ENCODE results near the gene ARHGEF35. TPM values are rescaled to one million over a fixed set of nuclear protein-coding genes. Genes with fewer than 3 reads are reported as not detected.
"Not testable (repeated sequence)": the region's sequence is repeated elsewhere in the genome, so short reads cannot be mapped to it uniquely, and the experiment has no call there.

ARHGEF35 gene
- 1.3 TPM for total RNA-seq
- polyA plus RNA-seq: 8.3 TPM
- long read RNA-seq, donor 1: 0 reads
- long read RNA-seq, donor 2: 0 reads
- long read RNA-seq, donor 3, partial matches to known transcripts: 0 of 4 reads
- long read RNA-seq, donor 3, other reads (novel, unspliced or antisense): 0 of 4 reads
- long read RNA-seq, donor 4, partial matches to known transcripts: 0 of 1 reads
- long read RNA-seq, donor 4, other reads (novel, unspliced or antisense): 0 of 1 reads
- long read RNA-seq, donor 5, partial matches to known transcripts: 0 of 2 reads
- long read RNA-seq, donor 5, other reads (novel, unspliced or antisense): 0 of 2 reads
- long read RNA-seq, donor 6, partial matches to known transcripts: 0 of 1 reads
- long read RNA-seq, donor 6, other reads (novel, unspliced or antisense): 0 of 1 reads
- long read RNA-seq, donor 7, partial matches to known transcripts: 0 of 1 reads
- long read RNA-seq, donor 7, other reads (novel, unspliced or antisense): 0 of 1 reads
- long read RNA-seq, donor 8: 0 reads
- long read RNA-seq, donor 9, partial matches to known transcripts: 0 of 2 reads
- long read RNA-seq, donor 9, other reads (novel, unspliced or antisense): 0 of 2 reads
- long read RNA-seq, donor 10: 0 reads

- H3K27ac ChIP-seq (ENCODE audit: low read depth in 1 of 2, low read length in 1 of 2); H3K27me3 ChIP-seq (ENCODE audit: control insufficient read depth in 2 of 2, insufficient read depth in 1 of 2, low read length in 1 of 2); DNase-seq (ENCODE audit: low read depth in 6 of 9, low spot score in 9 of 9); H3K9me3 ChIP-seq (ENCODE audit: control insufficient read depth in 2 of 2, insufficient read depth in 1 of 2, low read length in 1 of 2); H3K36me3 ChIP-seq (ENCODE audit: control insufficient read depth in 2 of 2, insufficient read depth in 2 of 2, low read length in 1 of 2); H3K4me1 ChIP-seq (ENCODE audit: control insufficient read depth in 2 of 2, insufficient read depth in 2 of 2, low read length in 2 of 2): not testable (repeated sequence)
- H3K4me3 ChIP-seq (ENCODE audit: low read length in 2 of 2): peak within 1 kb of the TSS in 1 of 2 donors; percentile 25
- WGBS: under 1% methylated on average over 14 of the region's 51 CpGs
Observed at GRCh38 chr7:144195212-144195872, at the start of gene ARHGEF35. TSS of gene ARHGEF35 (minus strand) at chr7:144195833. CDS start at chr7:144188383, 7,450 bp downstream.

GRCh38 chr7:144245372-144245771 is 49.7 kb upstream of the ARHGEF35 start:
- not testable (repeated sequence) for H3K9me3 ChIP-seq (ENCODE audit: control insufficient read depth in 2 of 2, insufficient read depth in 1 of 2, low read length in 1 of 2); H3K4me1 ChIP-seq (ENCODE audit: control insufficient read depth in 2 of 2, insufficient read depth in 2 of 2, low read length in 2 of 2); H3K27ac ChIP-seq (ENCODE audit: low read depth in 1 of 2, low read length in 1 of 2); H3K27me3 ChIP-seq (ENCODE audit: control insufficient read depth in 2 of 2, insufficient read depth in 1 of 2, low read length in 1 of 2); DNase-seq (ENCODE audit: low read depth in 6 of 9, low spot score in 9 of 9); H3K36me3 ChIP-seq (ENCODE audit: control insufficient read depth in 2 of 2, insufficient read depth in 2 of 2, low read length in 1 of 2); H3K4me3 ChIP-seq (ENCODE audit: low read length in 2 of 2)
- no CpG with 5 or more reads among the region's 2 CpGs for WGBS

- H3K4me3 ChIP-seq (ENCODE audit: low read length in 2 of 2): not testable (repeated sequence)
- 100% methylated on average over 1 of the region's 2 CpGs for WGBS
Observed at GRCh38 chr7:144239365-144239764, 43.7 kb upstream of the ARHGEF35 start, which contains the start of gene OR2A42. TSS of gene OR2A42 (minus strand) at chr7:144239605. CDS start at chr7:144232843, 6,762 bp downstream.

GRCh38 chr7:144238530-144239082 is 43.0 kb upstream of the ARHGEF35 start:
- H3K27ac ChIP-seq (ENCODE audit: low read depth in 1 of 2, low read length in 1 of 2); H3K4me3 ChIP-seq (ENCODE audit: low read length in 2 of 2); H3K9me3 ChIP-seq (ENCODE audit: control insufficient read depth in 2 of 2, insufficient read depth in 1 of 2, low read length in 1 of 2); DNase-seq (ENCODE audit: low read depth in 6 of 9, low spot score in 9 of 9); H3K4me1 ChIP-seq (ENCODE audit: control insufficient read depth in 2 of 2, insufficient read depth in 2 of 2, low read length in 2 of 2); H3K36me3 ChIP-seq (ENCODE audit: control insufficient read depth in 2 of 2, insufficient read depth in 2 of 2, low read length in 1 of 2); H3K27me3 ChIP-seq (ENCODE audit: control insufficient read depth in 2 of 2, insufficient read depth in 1 of 2, low read length in 1 of 2): not testable (repeated sequence)
- WGBS: 98% methylated on average over 2 of the region's 2 CpGs

More at GRCh38 chr7:144239365-144239764, 43.7 kb upstream of the ARHGEF35 start, which contains the start of gene OR2A42:
- not testable (repeated sequence) for DNase-seq (ENCODE audit: low read depth in 6 of 9, low spot score in 9 of 9); H3K36me3 ChIP-seq (ENCODE audit: control insufficient read depth in 2 of 2, insufficient read depth in 2 of 2, low read length in 1 of 2); H3K27ac ChIP-seq (ENCODE audit: low read depth in 1 of 2, low read length in 1 of 2); H3K27me3 ChIP-seq (ENCODE audit: control insufficient read depth in 2 of 2, insufficient read depth in 1 of 2, low read length in 1 of 2); H3K4me1 ChIP-seq (ENCODE audit: control insufficient read depth in 2 of 2, insufficient read depth in 2 of 2, low read length in 2 of 2); H3K9me3 ChIP-seq (ENCODE audit: control insufficient read depth in 2 of 2, insufficient read depth in 1 of 2, low read length in 1 of 2)

- H3K36me3 ChIP-seq (ENCODE audit: control insufficient read depth in 2 of 2, insufficient read depth in 2 of 2, low read length in 1 of 2); DNase-seq (ENCODE audit: low read depth in 6 of 9, low spot score in 9 of 9); H3K4me3 ChIP-seq (ENCODE audit: low read length in 2 of 2); H3K4me1 ChIP-seq (ENCODE audit: control insufficient read depth in 2 of 2, insufficient read depth in 2 of 2, low read length in 2 of 2); H3K27ac ChIP-seq (ENCODE audit: low read depth in 1 of 2, low read length in 1 of 2); H3K27me3 ChIP-seq (ENCODE audit: control insufficient read depth in 2 of 2, insufficient read depth in 1 of 2, low read length in 1 of 2); H3K9me3 ChIP-seq (ENCODE audit: control insufficient read depth in 2 of 2, insufficient read depth in 1 of 2, low read length in 1 of 2): not testable (repeated sequence)
- WGBS: 95% methylated on average over 1 of the region's 1 CpG
Observed at GRCh38 chr7:144233039-144233438, 37.4 kb upstream of the ARHGEF35 start.

- not testable (repeated sequence) for H3K27me3 ChIP-seq (ENCODE audit: control insufficient read depth in 2 of 2, insufficient read depth in 1 of 2, low read length in 1 of 2); DNase-seq (ENCODE audit: low read depth in 6 of 9, low spot score in 9 of 9); H3K27ac ChIP-seq (ENCODE audit: low read depth in 1 of 2, low read length in 1 of 2); H3K36me3 ChIP-seq (ENCODE audit: control insufficient read depth in 2 of 2, insufficient read depth in 2 of 2, low read length in 1 of 2); H3K4me1 ChIP-seq (ENCODE audit: control insufficient read depth in 2 of 2, insufficient read depth in 2 of 2, low read length in 2 of 2); H3K4me3 ChIP-seq (ENCODE audit: low read length in 2 of 2); H3K9me3 ChIP-seq (ENCODE audit: control insufficient read depth in 2 of 2, insufficient read depth in 1 of 2, low read length in 1 of 2)
- no CpG with 5 or more reads among the region's 2 CpGs for WGBS
Observed at GRCh38 chr7:144231027-144231426, 35.4 kb upstream of the ARHGEF35 start.

GRCh38 chr7:144228810-144229209 is 33.2 kb upstream of the ARHGEF35 start:
- H3K4me3 ChIP-seq (ENCODE audit: low read length in 2 of 2); H3K27me3 ChIP-seq (ENCODE audit: control insufficient read depth in 2 of 2, insufficient read depth in 1 of 2, low read length in 1 of 2); DNase-seq (ENCODE audit: low read depth in 6 of 9, low spot score in 9 of 9); H3K36me3 ChIP-seq (ENCODE audit: control insufficient read depth in 2 of 2, insufficient read depth in 2 of 2, low read length in 1 of 2); H3K27ac ChIP-seq (ENCODE audit: low read depth in 1 of 2, low read length in 1 of 2); H3K9me3 ChIP-seq (ENCODE audit: control insufficient read depth in 2 of 2, insufficient read depth in 1 of 2, low read length in 1 of 2); H3K4me1 ChIP-seq (ENCODE audit: control insufficient read depth in 2 of 2, insufficient read depth in 2 of 2, low read length in 2 of 2): not testable (repeated sequence)
- 93% methylated on average over 1 of the region's 3 CpGs for WGBS

- not testable (repeated sequence) for H3K4me3 ChIP-seq (ENCODE audit: low read length in 2 of 2); DNase-seq (ENCODE audit: low read depth in 6 of 9, low spot score in 9 of 9); H3K4me1 ChIP-seq (ENCODE audit: control insufficient read depth in 2 of 2, insufficient read depth in 2 of 2, low read length in 2 of 2); H3K27ac ChIP-seq (ENCODE audit: low read depth in 1 of 2, low read length in 1 of 2); H3K36me3 ChIP-seq (ENCODE audit: control insufficient read depth in 2 of 2, insufficient read depth in 2 of 2, low read length in 1 of 2); H3K9me3 ChIP-seq (ENCODE audit: control insufficient read depth in 2 of 2, insufficient read depth in 1 of 2, low read length in 1 of 2); H3K27me3 ChIP-seq (ENCODE audit: control insufficient read depth in 2 of 2, insufficient read depth in 1 of 2, low read length in 1 of 2)
- WGBS: 91% methylated on average over 3 of the region's 4 CpGs
Observed at GRCh38 chr7:144226866-144227265, 31.2 kb upstream of the ARHGEF35 start.

- not testable (repeated sequence) for H3K4me1 ChIP-seq (ENCODE audit: control insufficient read depth in 2 of 2, insufficient read depth in 2 of 2, low read length in 2 of 2); H3K27ac ChIP-seq (ENCODE audit: low read depth in 1 of 2, low read length in 1 of 2); H3K9me3 ChIP-seq (ENCODE audit: control insufficient read depth in 2 of 2, insufficient read depth in 1 of 2, low read length in 1 of 2); DNase-seq (ENCODE audit: low read depth in 6 of 9, low spot score in 9 of 9); H3K36me3 ChIP-seq (ENCODE audit: control insufficient read depth in 2 of 2, insufficient read depth in 2 of 2, low read length in 1 of 2); H3K4me3 ChIP-seq (ENCODE audit: low read length in 2 of 2); H3K27me3 ChIP-seq (ENCODE audit: control insufficient read depth in 2 of 2, insufficient read depth in 1 of 2, low read length in 1 of 2)
Observed at GRCh38 chr7:144223675-144224074, 28.0 kb upstream of the ARHGEF35 start.
